HepG2 (cell line): ENCODE results near the gene CPEB3. TPM values are rescaled to one million over a fixed set of nuclear protein-coding genes. Genes with fewer than 3 reads are reported as not detected.

Source experiments
- BRCA1 ChIP-seq: sonication (generic); formaldehyde crosslinking; IDR thresholded peaks from 2 replicates; pipeline ENCODE4 v1.4.0; 2020; ENCODE audit warnings: missing genetic modification reagents
- FOSL1 ChIP-seq: sonication (generic); formaldehyde crosslinking; IDR thresholded peaks from 2 replicates; pipeline ENCODE4 v1.9.0; 2021; ENCODE audit warnings: missing genetic modification reagents, borderline replicate concordance
- GATA4 ChIP-seq: sonication (generic); IDR thresholded peaks from 2 replicates; pipeline ENCODE4 v1.6.1; 2016; ENCODE audit warnings: antibody characterized with exemption, low read depth, borderline replicate concordance
- HHEX ChIP-seq: IDR thresholded peaks from 2 replicates; pipeline ENCODE4 v1.6.1; 2016; ENCODE audit warnings: control low read depth
- NCOA2 ChIP-seq: sonication (generic); formaldehyde crosslinking; IDR thresholded peaks from 2 replicates; pipeline ENCODE4 v1.8.0; 2022; ENCODE audit warnings: inconsistent platforms
- NFYB ChIP-seq: sonication (generic); formaldehyde crosslinking; IDR thresholded peaks from 2 replicates; pipeline ENCODE4 v1.4.0; 2020; ENCODE audit warnings: missing genetic modification reagents
- RBM22 ChIP-seq: fragments of 200-400 bp; formaldehyde crosslinking; optimal IDR thresholded peaks from 2 replicates; pipeline ENCODE3; 2017; ENCODE audit warnings: mild to moderate bottlenecking, low read length, moderate library complexity
- RBM39 ChIP-seq: fragments of 200-400 bp; formaldehyde crosslinking; IDR thresholded peaks from one replicate; pipeline ENCODE4 v1.6.1; 2018; ENCODE audit warnings: antibody characterized with exemption, mild to moderate bottlenecking, low read depth, low read length; ENCODE audit not compliant: poor library complexity, severe bottlenecking
- ZFYVE20 ChIP-seq: sonication (generic); formaldehyde crosslinking; IDR thresholded peaks from 2 replicates; pipeline ENCODE4 v1.8.0; 2023; ENCODE audit warnings: low read depth, mild to moderate bottlenecking, moderate library complexity, missing genetic modification reagents, borderline replicate concordance
- ZNF207 ChIP-seq: fragments of 450-650 bp; IDR thresholded peaks from 2 replicates; pipeline ENCODE4 v1.6.1; 2016; ENCODE audit warnings: antibody characterized with exemption, borderline replicate concordance
- ZNF460 ChIP-seq: sonication (generic); formaldehyde crosslinking; IDR thresholded peaks from 2 replicates; pipeline ENCODE4 v1.5.1; 2020; ENCODE audit warnings: missing genetic modification reagents, mild to moderate bottlenecking, borderline replicate concordance
- ZNF543 ChIP-seq: sonication (generic); formaldehyde crosslinking; IDR thresholded peaks from 2 replicates; pipeline ENCODE4 v1.4.0; 2020; ENCODE audit warnings: mild to moderate bottlenecking, missing genetic modification reagents
- polyA plus RNA-seq, 8 experiments: library from polyadenylated mRNA; depleted of rRNA in 3 of 8; stranded (reverse) in 7 of 8; unstranded in 1 of 8; fragments of >200 nt; fragmentation: Illumina TruSeq in 4 of 8; extraction: Trizol in 4 of 8; gene quantifications; 2 replicates each; pipeline versions ENCODE4 v1.2.1 to v1.2.3, GENCODE V29; 2011 to 2016; ENCODE audit warnings: low read depth in 4 of 8, missing spikeins in 1 of 8, mixed read lengths in 1 of 8; ENCODE audit not compliant: insufficient read depth in 1 of 8
- total RNA-seq, 5 experiments: library from RNA; depleted of rRNA; stranded (reverse); fragments of >200 nt; fragmentation: Illumina TruSeq; extraction: Trizol; gene quantifications; 2 replicates each; pipeline ENCODE4 v1.2.3, GENCODE V29; 2016; ENCODE audit warnings: low read depth in 1 of 5
- TF ChIP-seq, protein P1 (sequence below): sonication (generic); formaldehyde crosslinking; IDR thresholded peaks from 2 replicates; pipeline ENCODE4 v1.8.1; 2023; ENCODE audit warnings: mild to moderate bottlenecking, missing genetic modification reagents
- TF ChIP-seq, protein P2 (sequence below): sonication (generic); formaldehyde crosslinking; IDR thresholded peaks from 2 replicates; pipeline ENCODE4 v1.5.1; 2020; ENCODE audit warnings: mild to moderate bottlenecking, missing genetic modification reagents
- TF ChIP-seq, protein P3 (sequence below): sonication (generic); formaldehyde crosslinking; conservative IDR thresholded peaks from 2 replicates; pipeline ENCODE4 v1.8.0; 2022; ENCODE audit warnings: low read depth, missing genetic modification reagents
- TF ChIP-seq, protein P4 (sequence below): IDR thresholded peaks from 2 replicates; pipeline ENCODE4 v1.6.1; 2016
- TF ChIP-seq, protein P5 (sequence below): sonication (generic); formaldehyde crosslinking; IDR thresholded peaks from 2 replicates; pipeline ENCODE4 v1.4.0; 2020; ENCODE audit warnings: missing genetic modification reagents, borderline replicate concordance

CPEB3 gene
- total and polyA plus RNA-seq, 2 of the 13 experiments (the other 11 are each of a cell fraction or from before 2014, with no cell fraction given), result 0.66 to 0.70 TPM

DNA sequence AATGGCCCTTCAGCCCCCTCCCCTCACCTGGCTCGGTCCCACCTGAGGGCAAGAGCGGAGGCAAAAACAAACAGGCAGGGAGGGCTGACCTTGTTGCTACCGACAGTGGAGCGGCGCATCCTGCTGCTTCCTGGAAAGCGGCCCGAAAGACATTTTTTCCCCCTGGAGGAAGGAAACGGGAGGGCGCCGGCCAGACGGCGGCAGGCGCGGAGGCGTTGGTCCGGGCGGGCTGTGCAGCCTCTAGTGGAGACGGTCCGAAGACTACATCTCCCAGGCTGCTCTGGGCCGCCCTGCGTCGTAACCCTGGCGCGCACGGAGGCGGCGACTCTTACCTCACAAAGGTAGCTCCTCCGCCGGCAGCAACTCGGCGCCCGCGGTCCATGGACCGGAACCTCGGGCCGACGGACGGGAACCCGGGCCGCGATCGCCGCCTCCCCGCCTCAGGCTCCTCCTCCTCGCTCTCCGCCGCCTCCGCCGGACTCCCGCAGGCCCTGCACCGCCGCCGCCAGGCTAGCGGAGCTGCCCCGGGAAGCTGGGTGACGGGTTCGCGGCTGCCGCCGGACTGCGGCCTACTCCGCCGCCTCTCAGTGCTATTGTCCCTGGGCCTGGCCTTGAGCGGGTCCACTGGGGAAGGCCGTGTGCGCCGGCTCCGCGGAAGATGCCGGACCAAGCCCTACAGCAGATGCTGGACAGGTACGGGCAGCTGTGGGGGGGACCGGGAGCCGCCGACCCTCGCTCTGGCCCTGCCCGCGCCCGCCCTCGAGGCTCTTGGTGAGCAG, at the start of gene CPEB3, which contains the start of gene MARCHF5 (continued):
- TF ChIP-seq, protein P1, sequence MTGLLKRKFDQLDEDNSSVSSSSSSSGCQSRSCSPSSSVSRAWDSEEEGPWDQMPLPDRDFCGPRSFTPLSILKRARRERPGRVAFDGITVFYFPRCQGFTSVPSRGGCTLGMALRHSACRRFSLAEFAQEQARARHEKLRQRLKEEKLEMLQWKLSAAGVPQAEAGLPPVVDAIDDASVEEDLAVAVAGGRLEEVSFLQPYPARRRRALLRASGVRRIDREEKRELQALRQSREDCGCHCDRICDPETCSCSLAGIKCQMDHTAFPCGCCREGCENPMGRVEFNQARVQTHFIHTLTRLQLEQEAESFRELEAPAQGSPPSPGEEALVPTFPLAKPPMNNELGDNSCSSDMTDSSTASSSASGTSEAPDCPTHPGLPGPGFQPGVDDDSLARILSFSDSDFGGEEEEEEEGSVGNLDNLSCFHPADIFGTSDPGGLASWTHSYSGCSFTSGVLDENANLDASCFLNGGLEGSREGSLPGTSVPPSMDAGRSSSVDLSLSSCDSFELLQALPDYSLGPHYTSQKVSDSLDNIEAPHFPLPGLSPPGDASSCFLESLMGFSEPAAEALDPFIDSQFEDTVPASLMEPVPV, result peak; percentile 93
- TF ChIP-seq, protein P2, sequence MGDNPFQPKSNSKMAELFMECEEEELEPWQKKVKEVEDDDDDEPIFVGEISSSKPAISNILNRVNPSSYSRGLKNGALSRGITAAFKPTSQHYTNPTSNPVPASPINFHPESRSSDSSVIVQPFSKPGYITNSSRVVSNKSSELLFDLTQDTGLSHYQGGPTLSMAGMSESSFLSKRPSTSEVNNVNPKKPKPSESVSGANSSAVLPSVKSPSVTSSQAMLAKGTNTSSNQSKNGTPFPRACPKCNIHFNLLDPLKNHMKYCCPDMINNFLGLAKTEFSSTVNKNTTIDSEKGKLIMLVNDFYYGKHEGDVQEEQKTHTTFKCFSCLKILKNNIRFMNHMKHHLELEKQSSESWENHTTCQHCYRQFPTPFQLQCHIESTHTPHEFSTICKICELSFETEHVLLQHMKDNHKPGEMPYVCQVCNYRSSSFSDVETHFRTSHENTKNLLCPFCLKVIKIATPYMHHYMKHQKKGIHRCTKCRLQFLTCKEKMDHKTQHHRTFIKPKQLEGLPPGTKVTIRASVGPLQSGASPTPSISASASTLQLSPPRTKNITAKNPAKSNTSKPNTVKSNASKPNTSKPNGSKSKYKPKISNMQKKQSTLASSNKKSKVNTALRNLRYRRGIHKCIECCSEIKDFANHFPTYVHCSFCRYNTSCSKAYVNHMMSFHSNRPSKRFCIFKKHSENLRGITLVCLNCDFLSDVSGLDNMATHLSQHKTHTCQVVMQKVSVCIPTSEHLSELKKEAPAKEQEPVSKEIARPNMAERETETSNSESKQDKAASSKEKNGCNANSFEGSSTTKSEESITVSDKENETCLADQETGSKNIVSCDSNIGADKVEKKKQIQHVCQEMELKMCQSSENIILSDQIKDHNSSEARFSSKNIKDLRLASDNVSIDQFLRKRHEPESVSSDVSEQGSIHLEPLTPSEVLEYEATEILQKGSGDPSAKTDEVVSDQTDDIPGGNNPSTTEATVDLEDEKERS (CRISPR knock-in tag), result no peak
- TF ChIP-seq ZNF460, result no peak
- TF ChIP-seq RBM39, result peak; percentile 72
- TF ChIP-seq FOSL1 (CRISPR knock-in tag), result no peak
- no peak for TF ChIP-seq HHEX
- TF ChIP-seq ZFYVE20, result 0 out of 2 replicates have a peak, but pooled peaks have one; percentile 31
- TF ChIP-seq NCOA2, result peak; percentile 51
- no peak for TF ChIP-seq BRCA1
- peak; percentile 31; the same call in 1 of the 2 replicates for TF ChIP-seq GATA4
- TF ChIP-seq, protein P3, sequence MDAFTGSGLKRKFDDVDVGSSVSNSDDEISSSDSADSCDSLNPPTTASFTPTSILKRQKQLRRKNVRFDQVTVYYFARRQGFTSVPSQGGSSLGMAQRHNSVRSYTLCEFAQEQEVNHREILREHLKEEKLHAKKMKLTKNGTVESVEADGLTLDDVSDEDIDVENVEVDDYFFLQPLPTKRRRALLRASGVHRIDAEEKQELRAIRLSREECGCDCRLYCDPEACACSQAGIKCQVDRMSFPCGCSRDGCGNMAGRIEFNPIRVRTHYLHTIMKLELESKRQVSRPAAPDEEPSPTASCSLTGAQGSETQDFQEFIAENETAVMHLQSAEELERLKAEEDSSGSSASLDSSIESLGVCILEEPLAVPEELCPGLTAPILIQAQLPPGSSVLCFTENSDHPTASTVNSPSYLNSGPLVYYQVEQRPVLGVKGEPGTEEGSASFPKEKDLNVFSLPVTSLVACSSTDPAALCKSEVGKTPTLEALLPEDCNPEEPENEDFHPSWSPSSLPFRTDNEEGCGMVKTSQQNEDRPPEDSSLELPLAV (CRISPR knock-in tag), result no peak
- TF ChIP-seq RBM22, result no peak
- TF ChIP-seq, protein P4, sequence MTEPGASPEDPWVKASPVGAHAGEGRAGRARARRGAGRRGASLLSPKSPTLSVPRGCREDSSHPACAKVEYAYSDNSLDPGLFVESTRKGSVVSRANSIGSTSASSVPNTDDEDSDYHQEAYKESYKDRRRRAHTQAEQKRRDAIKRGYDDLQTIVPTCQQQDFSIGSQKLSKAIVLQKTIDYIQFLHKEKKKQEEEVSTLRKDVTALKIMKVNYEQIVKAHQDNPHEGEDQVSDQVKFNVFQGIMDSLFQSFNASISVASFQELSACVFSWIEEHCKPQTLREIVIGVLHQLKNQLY (CRISPR knock-in tag), result peak; percentile 47
- no peak for TF ChIP-seq ZNF207
- peak; percentile 31 for TF ChIP-seq NFYB (CRISPR knock-in tag)
- TF ChIP-seq, protein P5, sequence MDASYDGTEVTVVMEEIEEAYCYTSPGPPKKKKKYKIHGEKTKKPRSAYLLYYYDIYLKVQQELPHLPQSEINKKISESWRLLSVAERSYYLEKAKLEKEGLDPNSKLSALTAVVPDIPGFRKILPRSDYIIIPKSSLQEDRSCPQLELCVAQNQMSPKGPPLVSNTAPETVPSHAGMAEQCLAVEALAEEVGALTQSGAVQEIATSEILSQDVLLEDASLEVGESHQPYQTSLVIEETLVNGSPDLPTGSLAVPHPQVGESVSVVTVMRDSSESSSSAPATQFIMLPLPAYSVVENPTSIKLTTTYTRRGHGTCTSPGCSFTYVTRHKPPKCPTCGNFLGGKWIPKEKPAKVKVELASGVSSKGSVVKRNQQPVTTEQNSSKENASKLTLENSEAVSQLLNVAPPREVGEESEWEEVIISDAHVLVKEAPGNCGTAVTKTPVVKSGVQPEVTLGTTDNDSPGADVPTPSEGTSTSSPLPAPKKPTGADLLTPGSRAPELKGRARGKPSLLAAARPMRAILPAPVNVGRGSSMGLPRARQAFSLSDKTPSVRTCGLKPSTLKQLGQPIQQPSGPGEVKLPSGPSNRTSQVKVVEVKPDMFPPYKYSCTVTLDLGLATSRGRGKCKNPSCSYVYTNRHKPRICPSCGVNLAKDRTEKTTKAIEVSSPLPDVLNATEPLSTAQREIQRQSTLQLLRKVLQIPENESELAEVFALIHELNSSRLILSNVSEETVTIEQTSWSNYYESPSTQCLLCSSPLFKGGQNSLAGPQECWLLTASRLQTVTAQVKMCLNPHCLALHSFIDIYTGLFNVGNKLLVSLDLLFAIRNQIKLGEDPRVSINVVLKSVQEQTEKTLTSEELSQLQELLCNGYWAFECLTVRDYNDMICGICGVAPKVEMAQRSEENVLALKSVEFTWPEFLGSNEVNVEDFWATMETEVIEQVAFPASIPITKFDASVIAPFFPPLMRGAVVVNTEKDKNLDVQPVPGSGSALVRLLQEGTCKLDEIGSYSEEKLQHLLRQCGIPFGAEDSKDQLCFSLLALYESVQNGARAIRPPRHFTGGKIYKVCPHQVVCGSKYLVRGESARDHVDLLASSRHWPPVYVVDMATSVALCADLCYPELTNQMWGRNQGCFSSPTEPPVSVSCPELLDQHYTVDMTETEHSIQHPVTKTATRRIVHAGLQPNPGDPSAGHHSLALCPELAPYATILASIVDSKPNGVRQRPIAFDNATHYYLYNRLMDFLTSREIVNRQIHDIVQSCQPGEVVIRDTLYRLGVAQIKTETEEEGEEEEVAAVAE (CRISPR knock-in tag), result no peak
- peak; percentile 94 for TF ChIP-seq ZNF543
